Measurements from ENCODE around the gene TMPRSS13. TPM values are rescaled to one million over a fixed set of nuclear protein-coding genes. Genes with fewer than 3 reads are reported as not detected.

TMPRSS13 gene
- total RNA-seq, 2 experiments from 2014 or later: 0.79 to 1.1 TPM

DNA sequence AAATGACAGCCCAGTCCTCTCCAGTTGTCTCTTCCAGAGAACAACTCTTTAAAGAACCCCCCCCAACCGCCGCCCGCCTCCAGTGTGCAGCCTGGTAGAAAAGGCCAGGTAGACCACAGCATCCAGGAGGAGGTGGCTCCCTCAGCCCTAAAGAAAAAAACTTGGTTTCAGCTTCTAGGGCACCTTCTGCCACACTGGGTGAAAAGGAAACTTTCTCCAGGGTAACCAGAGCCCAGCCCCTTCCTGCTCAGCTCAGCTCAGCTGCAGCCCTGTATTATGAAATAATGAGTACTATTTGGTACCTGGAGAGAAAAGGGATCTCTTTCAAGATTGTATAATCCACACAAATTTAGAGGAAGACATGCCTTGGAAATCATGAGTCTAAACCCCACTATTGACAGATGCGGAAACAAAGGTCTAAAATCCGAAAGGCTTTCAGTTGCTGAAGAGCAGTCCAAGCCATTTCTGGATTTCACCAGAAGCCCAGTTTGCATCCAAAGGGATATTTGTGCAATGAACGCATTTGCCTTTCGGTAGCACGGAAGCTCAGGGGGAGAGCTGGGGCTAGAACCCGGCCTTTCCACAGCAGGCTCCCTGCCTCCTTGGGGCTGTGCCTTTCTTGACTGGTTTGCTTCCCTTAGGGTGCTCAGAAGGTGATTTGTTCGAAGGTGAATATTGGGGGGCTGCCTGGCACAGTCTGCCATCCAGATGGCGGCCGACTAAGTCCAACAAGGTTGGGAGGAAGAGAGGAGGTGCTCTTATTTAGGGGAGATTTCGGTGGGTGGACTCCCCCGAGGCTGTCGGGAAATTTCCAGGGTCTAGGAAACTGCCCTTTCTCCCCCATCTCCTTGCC is 56.0 kb downstream of the TMPRSS13 start:
- no peaks in the 10 kb centered on the region for H3K9me3 ChIP-seq (ENCODE audit: low read length)
- intact Hi-C loops (cut with micrococcal nuclease; ENCODE audit: unreplicated experiment): no loop called here
- no peak for TF ChIP-seq EZH2phosphoT487 (IDR thresholded peaks at IDR 0.05; ENCODE audit: borderline replicate concordance, low read depth, low read length)
- TF ChIP-seq, protein P1, sequence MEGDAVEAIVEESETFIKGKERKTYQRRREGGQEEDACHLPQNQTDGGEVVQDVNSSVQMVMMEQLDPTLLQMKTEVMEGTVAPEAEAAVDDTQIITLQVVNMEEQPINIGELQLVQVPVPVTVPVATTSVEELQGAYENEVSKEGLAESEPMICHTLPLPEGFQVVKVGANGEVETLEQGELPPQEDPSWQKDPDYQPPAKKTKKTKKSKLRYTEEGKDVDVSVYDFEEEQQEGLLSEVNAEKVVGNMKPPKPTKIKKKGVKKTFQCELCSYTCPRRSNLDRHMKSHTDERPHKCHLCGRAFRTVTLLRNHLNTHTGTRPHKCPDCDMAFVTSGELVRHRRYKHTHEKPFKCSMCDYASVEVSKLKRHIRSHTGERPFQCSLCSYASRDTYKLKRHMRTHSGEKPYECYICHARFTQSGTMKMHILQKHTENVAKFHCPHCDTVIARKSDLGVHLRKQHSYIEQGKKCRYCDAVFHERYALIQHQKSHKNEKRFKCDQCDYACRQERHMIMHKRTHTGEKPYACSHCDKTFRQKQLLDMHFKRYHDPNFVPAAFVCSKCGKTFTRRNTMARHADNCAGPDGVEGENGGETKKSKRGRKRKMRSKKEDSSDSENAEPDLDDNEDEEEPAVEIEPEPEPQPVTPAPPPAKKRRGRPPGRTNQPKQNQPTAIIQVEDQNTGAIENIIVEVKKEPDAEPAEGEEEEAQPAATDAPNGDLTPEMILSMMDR (conservative IDR thresholded peaks at IDR 0.05; ENCODE audit: low read length): no peak
- no peaks in the 10 kb centered on the region for H4K20me1 ChIP-seq (ENCODE audit: insufficient read depth, low read length)
- no peak overlapping the region for H3K4me3 ChIP-seq (ENCODE audit: low read depth, low read length, poor library complexity, severe bottlenecking)
- H3K79me2 ChIP-seq (ENCODE audit: insufficient read depth, low read depth, low read length): no peaks in the 10 kb centered on the region
- no TSS peak for BruUV-seq (replicated peaks)
- H3K4me2 ChIP-seq (ENCODE audit: low read length): no peak overlapping the region
- ChIA-PET CTCF (ENCODE audit: unreplicated experiment) (no interaction called here), POLR2A (no interaction called here)
- H2AFZ ChIP-seq (ENCODE audit: low read length): no peak overlapping the region
- H3K27ac ChIP-seq (ENCODE audit: low read depth, low read length, poor library complexity, severe bottlenecking): no peak overlapping the region
- no peaks in the 10 kb centered on the region for H3K9me2 ChIP-seq (ENCODE audit: insufficient read depth, low read length)
- DNase-seq (ENCODE audit: low spot score): no peak
- no peaks in the 10 kb centered on the region for H3K4me1 ChIP-seq (ENCODE audit: insufficient read depth, low read length, poor library complexity, severe bottlenecking)
- no peaks in the 10 kb centered on the region for H3K36me3 ChIP-seq (ENCODE audit: insufficient read depth, low read length)

DNA sequence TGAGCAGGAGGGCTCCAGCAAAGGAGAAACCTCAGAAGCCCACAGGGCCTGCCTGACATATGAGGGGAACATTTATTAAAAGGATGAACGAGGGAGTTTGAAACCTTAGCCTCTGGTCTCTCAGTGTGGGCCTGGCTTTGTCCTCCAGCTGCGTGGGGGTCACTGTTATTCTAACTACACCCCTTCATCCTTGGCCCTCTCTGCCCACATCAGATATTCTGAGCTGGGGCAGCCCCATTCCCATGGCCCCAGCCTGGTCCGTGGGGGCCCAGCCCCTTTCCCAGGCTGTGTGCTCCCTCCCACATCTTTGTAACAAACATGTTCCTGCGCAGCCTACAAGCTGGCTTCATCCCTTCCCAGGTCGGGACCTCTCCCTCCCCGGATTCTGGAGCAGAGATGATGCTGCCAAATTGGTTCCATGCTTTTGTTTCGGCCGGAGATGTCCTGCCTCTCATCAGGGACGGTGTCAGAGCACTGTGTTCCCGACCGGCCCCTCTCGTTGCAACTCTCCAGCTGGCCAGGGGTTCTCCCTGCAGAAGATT is 56.7 kb downstream of the TMPRSS13 start:
- Histone ChIP-seq H3K4me2 (ENCODE audit: low read length) (no peak overlapping the region), H3K4me1 (ENCODE audit: insufficient read depth, low read length, poor library complexity, severe bottlenecking) (no peaks in the 10 kb centered on the region), H3K9me3 (ENCODE audit: low read length) (no peaks in the 10 kb centered on the region), H3K79me2 (ENCODE audit: insufficient read depth, low read depth, low read length) (no peaks in the 10 kb centered on the region), H3K36me3 (ENCODE audit: insufficient read depth, low read length) (no peaks in the 10 kb centered on the region), H3K4me3 (ENCODE audit: low read depth, low read length, poor library complexity, severe bottlenecking) (no peak overlapping the region), H2AFZ (ENCODE audit: low read length) (no peak overlapping the region), H4K20me1 (ENCODE audit: insufficient read depth, low read length) (no peaks in the 10 kb centered on the region), H3K9me2 (ENCODE audit: insufficient read depth, low read length) (no peaks in the 10 kb centered on the region), H3K27ac (ENCODE audit: low read depth, low read length, poor library complexity, severe bottlenecking) (no peak overlapping the region)
- intact Hi-C loops (cut with micrococcal nuclease; ENCODE audit: unreplicated experiment): no loop called here
- TF ChIP-seq, protein P1 (conservative IDR thresholded peaks at IDR 0.05; ENCODE audit: low read length): no peak
- TF ChIP-seq EZH2phosphoT487 (IDR thresholded peaks at IDR 0.05; ENCODE audit: borderline replicate concordance, low read depth, low read length): no peak
- no TSS peak for BruUV-seq (replicated peaks)
- DNase-seq (ENCODE audit: low spot score): no peak
- ChIA-PET POLR2A (no interaction called here), CTCF (ENCODE audit: unreplicated experiment) (no interaction called here)

DNA sequence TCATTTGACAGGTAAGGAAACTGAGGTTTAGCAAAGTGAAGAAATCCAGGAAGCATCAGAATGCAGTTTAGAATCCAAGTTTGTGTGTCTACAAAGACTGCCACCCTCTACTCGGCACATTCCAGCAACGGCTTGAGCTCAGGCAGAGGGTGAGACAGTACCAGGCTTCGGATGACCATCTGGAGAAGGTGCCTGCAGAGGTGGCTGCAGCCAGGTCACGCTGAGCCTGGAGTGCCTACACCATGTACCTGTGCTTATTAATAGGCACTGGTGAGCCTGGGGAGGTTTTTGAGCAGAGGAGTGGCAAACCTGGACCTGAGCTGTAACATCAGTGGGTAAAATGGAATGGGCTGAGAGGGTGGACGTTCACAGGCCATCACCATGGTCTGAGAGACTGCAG is 57.4 kb downstream of the TMPRSS13 start:
- intact Hi-C loops (cut with micrococcal nuclease; ENCODE audit: unreplicated experiment): no loop called here
- ChIA-PET POLR2A (no interaction called here), CTCF (ENCODE audit: unreplicated experiment) (no interaction called here)
- TF ChIP-seq, protein P1 (conservative IDR thresholded peaks at IDR 0.05; ENCODE audit: low read length): no peak
- TF ChIP-seq EZH2phosphoT487 (IDR thresholded peaks at IDR 0.05; ENCODE audit: borderline replicate concordance, low read depth, low read length): no peak
- no peak for DNase-seq (ENCODE audit: low spot score)
- no peak overlapping the region for H3K4me2 ChIP-seq (ENCODE audit: low read length)
- no peaks in the 10 kb centered on the region for H3K9me2 ChIP-seq (ENCODE audit: insufficient read depth, low read length)
- H3K4me1 ChIP-seq (ENCODE audit: insufficient read depth, low read length, poor library complexity, severe bottlenecking): no peaks in the 10 kb centered on the region
- H3K4me3 ChIP-seq (ENCODE audit: low read depth, low read length, poor library complexity, severe bottlenecking): no peak overlapping the region
- H2AFZ ChIP-seq (ENCODE audit: low read length): no peak overlapping the region
- H3K79me2 ChIP-seq (ENCODE audit: insufficient read depth, low read depth, low read length): no peaks in the 10 kb centered on the region
- no peaks in the 10 kb centered on the region for H4K20me1 ChIP-seq (ENCODE audit: insufficient read depth, low read length)
- no peaks in the 10 kb centered on the region for H3K9me3 ChIP-seq (ENCODE audit: low read length)
- no TSS peak for BruUV-seq (replicated peaks)
- H3K27ac ChIP-seq (ENCODE audit: low read depth, low read length, poor library complexity, severe bottlenecking): no peak overlapping the region
- H3K36me3 ChIP-seq (ENCODE audit: insufficient read depth, low read length): no peaks in the 10 kb centered on the region

All from OCI-LY7 (cell line).